GM18505 (cell line): ENCODE measurements around the gene DDX41.
"Not testable (repeated sequence)": the region's sequence is repeated elsewhere in the genome, so short reads cannot be mapped to it uniquely, and the experiment has no call there.

Source experiments
- ATAC-seq: cut with Tn5 transposase; IDR thresholded peaks from one replicate; pipeline ENCODE4 v1.9.1; 2021; ENCODE audit not compliant: unreplicated experiment
- POLR2A ChIP-seq: IDR thresholded peaks from 4 replicates; pipeline ENCODE4 v1.6.1; 2011; ENCODE audit warnings: borderline replicate concordance; ENCODE audit not compliant: insufficient read depth, insufficient read length; ENCODE audit errors: extremely low read depth

DDX41 gene

GRCh38 chr5:177516601-177517568 lies at the start of gene DDX41:
Gene DDX41 (minus strand): TSS chr5:177516961. CDS start chr5:177516945, 16 bp downstream.
- ATAC-seq = peak; percentile 79
- TF ChIP-seq POLR2A = peak; percentile 83

- no peak for TF ChIP-seq POLR2A
- ATAC-seq = no peak
These were observed 48.3 kb upstream of the DDX41 start for GRCh38 chr5:177565046-177565445.

GRCh38 chr5:177559446-177559941 lies 42.7 kb upstream of the DDX41 start:
- not testable (repeated sequence) for ATAC-seq

- ATAC-seq = no peak
These were observed 41.0 kb upstream of the DDX41 start for GRCh38 chr5:177557796-177558195.

GRCh38 chr5:177557041-177557647 lies 40.4 kb upstream of the DDX41 start:
- TF ChIP-seq POLR2A = no peak

More at GRCh38 chr5:177557796-177558195, 41.0 kb upstream of the DDX41 start:
- no peak for TF ChIP-seq POLR2A

DNA sequence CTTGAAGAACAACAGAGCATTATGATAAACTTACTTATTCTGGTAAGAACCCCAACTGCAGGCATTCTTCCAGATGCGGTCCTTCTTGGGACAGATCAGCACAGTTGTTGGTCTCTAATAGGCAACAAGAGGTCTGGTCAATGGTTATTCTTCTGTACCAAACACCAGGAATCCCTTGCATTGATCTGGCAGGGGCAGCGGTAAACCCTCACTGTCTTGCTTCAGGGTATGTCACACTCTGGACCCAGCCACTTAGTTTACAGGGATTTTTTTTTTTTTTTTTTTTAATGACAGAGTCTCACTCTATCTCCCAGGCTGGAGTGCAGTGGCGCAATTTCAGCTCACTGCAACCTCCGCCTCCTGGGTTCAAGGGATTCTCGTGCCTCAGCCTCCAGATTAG lies 38.9 kb upstream of the DDX41 start:
- TF ChIP-seq POLR2A = no peak
- ATAC-seq = no peak

More at GRCh38 chr5:177557041-177557647, 40.4 kb upstream of the DDX41 start:
- ATAC-seq = no peak

DNA sequence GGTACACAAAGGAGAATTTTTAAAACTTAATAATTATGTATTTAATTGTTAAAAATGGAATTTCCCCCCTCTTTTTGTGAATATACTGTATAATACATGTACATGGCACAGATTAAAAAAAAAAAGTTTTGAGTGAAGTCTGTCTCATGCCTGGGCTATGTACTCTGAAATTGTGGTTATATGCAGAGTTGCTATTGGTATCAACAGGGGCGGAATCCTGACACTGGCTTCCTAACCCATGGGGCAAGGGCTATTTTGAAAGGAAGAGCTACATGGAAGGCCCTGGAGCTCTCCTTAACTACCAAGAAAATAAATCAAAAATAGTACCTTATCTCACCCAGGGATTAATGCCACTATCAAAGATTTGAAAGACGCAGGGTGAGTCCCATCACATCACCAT lies 38.5 kb upstream of the DDX41 start:
- no peak for TF ChIP-seq POLR2A
- ATAC-seq = no peak

DNA sequence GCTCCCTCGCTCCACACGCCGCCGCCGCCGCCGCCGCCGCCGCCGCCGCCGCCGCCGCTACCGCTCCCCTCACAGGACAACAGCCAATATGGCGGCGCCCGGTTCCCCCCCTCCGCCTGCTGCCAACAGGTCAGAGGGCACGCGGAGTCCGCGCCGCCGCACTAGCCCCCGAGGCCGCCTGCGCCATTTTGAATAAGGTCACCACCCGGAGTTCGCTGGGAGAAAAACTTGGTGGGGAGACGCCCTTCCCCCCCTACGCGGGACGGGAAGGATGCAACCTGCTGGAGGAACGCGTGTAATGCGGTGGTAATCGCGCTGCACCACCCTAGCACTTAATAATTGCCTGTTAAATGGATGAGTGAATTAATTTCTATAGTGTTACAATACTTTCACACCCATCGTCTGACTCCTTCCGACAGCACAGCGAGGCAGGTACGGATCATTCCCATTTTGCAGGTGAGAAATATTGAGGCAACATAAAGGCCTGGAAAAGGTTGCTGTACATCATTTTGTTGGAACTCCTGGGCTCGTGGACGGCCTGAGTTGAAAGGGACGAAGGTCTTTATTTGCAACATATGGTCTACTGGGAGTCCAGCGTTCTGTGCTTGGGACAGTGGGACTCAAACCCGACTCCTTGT lies 37.8 kb upstream of the DDX41 start, which contains the start of gene FAM193B:
Gene FAM193B, minus strand, starts transcription at position 90 of the 638 bp plus-strand sequence. CDS start 105 bp downstream, outside the sequence.
- TF ChIP-seq POLR2A = peak; percentile 46
- peak; percentile 91 for ATAC-seq

GRCh38 chr5:177553671-177554429 lies 37.1 kb upstream of the DDX41 start:
- no peak for TF ChIP-seq POLR2A
- peak; percentile 41 for ATAC-seq

DNA sequence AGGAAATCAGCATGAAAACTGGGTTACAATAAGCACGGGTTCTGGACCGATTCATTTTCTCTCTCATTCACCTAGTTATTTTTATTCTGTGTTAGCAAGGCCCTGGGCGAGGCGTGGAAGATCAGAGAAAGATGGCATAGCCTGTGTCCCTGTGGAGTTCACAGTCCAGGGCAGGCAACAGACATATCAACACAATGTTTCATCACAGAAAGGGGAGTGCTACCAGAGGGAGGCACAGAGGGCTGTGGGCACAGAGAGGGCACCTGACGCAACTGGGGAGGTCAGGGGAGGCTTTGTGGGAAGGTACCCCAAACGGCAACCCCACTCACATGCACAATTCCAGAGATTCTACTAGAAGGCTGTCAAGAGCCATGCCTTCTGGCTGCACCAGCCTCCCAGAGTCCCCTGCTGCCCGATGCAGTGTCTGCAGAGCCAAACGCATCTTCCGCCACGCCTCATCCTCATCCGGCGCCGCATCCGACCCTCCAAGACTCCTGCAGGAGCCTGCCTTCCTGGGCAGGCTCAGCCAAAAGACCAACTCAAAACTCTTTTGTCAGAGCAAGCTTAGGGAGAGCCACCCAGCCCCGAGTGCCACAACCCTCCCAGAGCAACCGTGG lies 36.2 kb upstream of the DDX41 start:
- no peak for TF ChIP-seq POLR2A

DNA sequence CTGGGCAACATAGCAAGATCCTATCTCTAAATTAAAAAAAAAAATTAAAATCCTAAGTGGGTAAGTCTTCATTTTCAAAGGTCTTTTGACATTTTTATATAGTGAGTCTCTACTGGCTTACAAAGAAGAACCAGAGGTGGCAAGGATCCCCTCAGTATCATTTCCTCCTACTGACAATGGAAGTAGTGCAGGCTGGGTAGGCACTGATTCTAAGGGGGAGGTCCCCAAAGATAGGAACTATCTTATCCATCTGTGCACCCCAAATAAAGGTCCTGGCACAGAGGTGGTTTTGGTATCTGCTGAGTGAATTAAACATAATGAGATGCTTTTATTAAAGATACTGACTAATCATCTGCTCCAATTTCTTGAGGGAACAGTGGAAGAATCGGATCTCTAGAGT lies 33.4 kb upstream of the DDX41 start:
- ATAC-seq = no peak
- TF ChIP-seq POLR2A = no peak

More for the DNA sequence above, 36.2 kb upstream of the DDX41 start:
- no peak for ATAC-seq

GRCh38 chr5:177548495-177548894 lies 31.7 kb upstream of the DDX41 start:
- no peak for TF ChIP-seq POLR2A
- no peak for ATAC-seq
